ENCODE measurements around the gene PNPLA2.

Gene PNPLA2, protein sequence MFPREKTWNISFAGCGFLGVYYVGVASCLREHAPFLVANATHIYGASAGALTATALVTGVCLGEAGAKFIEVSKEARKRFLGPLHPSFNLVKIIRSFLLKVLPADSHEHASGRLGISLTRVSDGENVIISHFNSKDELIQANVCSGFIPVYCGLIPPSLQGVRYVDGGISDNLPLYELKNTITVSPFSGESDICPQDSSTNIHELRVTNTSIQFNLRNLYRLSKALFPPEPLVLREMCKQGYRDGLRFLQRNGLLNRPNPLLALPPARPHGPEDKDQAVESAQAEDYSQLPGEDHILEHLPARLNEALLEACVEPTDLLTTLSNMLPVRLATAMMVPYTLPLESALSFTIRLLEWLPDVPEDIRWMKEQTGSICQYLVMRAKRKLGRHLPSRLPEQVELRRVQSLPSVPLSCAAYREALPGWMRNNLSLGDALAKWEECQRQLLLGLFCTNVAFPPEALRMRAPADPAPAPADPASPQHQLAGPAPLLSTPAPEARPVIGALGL

DNA sequence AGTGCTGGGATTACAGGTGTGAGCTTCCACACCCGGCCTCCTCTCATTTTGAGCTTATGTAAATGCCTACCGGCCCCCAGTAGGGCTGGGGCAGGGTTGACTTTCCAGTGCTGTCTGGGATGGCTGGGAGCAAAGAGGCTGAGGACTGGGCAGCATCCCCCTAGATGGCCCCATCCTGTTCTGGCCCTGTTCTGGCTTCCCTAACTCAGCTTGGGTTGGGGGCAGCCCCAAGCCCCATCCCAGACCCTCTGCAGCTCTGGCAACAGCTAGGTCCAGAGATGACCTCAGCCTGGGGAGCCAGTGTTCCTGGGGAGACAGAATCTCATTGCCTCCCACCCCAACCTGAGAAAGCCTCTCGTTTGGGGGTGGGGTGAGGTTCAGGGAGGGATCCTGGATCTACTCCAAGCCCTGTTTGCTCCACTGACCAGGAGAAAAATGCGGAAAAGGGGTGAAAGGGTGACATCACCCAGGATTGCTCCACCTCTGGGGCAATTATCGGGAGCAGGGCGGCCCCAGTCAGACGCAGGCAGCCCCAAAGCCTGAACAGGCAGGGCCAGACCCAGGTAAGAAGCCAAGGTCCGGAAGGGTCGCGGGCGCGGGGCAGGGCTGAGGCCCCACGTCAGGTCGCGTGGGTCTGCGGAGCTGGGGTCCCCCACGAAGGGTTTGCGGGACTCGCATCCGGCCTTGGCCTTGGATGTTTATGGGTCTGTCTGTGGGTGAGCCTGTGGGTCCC is at the start of gene PNPLA2:
PNPLA2 (plus strand) TSS at position 519 of the 733 bp plus-strand sequence. CDS start 805 bp downstream, outside the sequence.
- no peak for DNase-seq

DNA sequence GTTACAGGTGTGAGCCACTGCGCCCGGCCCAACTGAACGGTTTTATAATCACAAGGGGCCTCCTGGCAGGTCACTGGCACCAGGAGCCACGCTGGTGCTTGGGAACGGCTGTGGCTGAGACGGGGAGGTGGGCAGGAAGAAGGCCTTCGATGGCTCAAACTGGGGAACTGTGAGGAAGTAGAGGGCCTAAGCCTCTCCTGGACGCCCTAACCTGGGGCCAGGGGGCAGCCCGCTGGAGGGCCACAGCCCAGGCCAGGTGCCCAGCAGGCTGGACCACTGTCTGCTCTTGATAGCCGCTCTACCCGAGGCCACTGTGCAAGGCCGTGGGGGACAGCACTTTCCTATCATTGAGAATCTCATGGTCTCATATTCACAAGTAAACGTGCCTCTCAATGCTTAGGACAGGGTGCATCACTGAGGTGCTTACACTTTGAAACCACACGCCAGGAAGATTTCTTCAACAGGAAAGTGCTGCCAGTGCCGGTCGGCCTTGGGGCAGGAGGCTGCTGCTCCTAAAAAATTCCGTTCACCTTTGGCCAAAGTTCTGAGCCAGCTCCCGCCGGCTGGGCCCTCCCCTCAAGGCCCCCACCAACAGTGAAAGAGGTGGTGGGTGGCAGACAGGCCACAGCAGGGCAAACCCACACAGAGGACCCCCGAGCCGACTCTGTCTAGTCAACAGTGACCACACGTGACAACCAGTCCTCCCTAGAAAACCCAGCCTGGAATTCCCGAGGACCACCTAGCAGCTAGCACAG is 48.6 kb upstream of the PNPLA2 start:
- no peak for DNase-seq

DNA sequence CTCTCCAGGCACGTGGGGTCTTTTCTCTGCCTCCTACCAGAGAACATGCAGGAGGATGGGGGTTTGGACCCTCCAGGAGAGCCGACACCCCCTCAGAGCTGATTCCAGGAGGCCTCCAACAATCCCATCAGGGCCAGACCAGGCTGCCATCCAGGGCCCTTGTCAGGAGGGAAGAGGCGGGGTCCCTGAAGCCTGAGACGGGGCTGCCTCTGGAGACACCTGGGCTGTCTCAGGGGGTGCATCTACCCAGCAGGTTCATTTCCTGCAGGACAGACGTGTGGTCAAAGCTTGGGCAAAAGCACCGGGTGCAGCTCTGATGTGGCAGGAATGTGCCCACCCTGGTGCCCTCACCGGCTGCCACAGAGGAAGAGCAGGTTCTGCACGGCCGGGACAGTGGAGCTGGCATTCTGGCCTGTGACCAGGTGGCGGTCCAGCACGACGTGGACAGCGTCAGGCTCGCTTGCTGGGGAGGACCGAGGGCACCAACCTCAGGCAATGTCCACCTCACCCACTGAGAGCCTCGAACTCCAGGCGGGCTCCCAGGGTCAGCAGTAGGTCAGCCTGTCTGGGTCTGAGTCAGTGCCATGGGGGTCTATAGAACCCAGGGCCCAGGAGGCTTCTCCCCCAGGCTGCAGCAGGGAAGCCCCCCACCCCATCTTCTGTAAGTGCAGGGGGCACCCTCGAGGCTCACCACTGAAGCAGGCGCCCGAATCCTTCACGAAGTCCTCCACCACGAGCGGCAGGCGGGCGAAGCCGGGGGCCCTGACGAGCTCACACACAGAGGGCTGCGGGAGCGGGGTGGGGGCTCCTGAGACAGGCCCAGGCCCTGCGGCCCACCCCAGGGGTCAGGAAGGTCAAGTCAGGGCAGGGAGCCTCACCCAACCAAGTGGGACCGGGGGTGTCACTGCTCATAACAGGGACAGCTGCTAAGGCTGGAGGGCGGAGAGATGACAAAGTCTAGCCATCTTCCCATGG is 47.8 kb upstream of the PNPLA2 start:
- no peak for DNase-seq

DNA sequence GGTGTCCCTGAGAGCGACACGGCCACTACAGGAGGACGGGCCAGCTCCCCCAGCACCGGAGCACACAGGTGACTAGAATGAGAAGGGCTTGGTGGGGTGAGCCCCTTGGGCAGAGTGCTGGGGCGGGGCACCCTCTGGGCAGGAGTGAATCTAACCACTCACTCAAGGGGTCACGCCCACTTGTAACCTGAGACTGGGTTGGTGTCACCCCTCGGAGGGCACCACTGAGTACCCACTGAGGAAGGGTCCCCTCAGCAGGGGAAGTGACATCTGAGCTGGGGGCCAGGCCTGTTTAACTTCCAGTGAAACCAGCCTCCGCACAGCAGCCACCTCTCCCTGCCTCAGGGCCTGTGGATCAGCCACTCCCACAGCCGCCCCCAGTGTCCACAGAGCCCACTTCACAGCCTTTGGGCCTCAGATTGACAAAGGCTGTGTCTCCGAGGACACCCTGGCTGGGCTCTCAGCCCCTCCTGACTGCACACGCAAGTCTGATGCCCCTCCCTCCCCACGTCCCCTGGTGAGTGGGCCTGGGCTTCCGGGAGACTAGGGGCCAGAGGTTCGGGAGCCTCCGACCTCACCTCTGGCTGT is 47.0 kb upstream of the PNPLA2 start:
- no peak for DNase-seq

DNA sequence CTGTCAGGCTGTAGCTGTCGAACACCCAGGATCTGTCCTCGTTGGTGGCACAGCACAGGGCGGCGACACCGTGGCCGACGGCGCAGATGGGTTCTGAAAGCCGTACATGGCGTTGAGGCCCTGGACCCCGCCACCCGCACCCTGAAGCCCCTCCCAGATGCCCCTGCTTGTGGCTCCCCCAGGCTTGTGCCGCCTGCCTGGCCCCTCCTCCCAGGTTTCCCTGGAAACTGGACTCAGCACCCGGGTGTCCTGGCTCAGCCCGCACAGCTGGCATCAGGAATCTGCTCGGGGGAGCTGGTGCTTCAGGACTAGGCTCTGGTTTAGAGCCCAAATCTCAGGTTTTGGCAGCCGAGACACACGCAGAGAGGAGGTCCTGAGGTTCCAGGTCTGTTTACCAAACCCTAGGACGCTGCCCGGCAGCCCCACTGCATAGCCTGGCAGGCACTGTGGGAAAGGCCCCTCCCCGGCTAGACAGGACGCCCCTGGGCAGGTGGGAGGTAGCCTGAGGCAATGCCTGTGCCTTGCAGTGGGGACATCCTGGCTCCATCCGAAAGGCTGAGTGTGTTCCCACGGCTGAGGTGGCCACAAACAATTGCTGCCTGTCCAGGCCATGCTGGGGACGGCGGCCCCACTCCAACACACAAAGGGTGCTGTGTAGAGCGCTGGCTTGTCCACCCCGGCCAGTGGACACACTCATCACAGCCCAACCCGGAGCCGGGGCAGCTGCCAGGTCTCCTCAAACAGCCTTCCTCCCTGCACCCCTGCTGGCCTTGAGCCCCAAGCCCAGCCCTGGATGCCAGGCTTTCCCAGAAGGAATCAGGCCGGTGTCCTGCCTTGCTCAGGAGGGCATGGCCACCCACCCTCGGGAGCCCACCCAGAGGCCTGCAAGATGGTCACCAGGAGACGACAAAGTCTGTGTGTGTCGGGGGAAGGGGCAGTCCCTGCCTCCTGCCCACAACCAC is 46.0 kb upstream of the PNPLA2 start:
- DNase-seq, result no peak

DNA sequence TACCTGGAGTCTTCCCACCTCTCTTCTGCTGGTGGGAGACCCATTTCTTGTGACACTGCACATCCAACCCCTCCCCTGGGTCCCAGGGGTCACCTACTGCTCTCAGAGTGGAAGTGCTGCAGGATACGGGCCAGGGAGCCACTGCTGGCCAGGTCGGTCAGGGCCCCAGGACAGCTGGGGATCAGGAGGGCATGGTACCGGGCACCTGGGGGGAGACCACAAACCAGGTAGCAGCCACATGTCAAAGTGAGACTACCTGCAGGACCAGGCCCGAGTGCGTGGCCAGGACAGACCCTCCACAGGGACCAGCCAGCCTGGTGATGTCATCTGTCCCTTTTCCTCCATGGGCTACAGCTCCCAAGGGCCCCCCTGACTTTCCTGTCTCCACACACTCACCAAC is 45.3 kb upstream of the PNPLA2 start:
- no peak for DNase-seq

DNA sequence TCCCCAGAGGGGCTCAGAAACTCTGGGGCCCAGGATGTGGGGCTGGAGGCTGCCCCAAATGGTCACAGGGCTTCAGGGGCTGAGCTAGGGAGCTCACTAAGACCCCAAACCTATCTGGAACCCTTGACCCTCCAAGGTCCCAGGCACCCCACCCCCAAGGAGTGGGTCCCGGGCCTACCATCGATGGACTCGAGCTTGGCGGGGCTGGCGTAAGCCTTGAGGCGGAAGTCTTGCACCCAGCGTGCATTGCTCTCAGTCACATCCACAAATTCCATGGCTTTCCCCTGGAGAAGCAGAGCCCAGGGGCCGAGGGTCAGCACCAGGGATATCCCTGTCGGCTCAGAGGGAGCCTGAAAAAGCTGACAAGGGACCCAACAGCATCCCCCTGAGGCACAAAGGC is 44.9 kb upstream of the PNPLA2 start:
- no peak for DNase-seq

DNA sequence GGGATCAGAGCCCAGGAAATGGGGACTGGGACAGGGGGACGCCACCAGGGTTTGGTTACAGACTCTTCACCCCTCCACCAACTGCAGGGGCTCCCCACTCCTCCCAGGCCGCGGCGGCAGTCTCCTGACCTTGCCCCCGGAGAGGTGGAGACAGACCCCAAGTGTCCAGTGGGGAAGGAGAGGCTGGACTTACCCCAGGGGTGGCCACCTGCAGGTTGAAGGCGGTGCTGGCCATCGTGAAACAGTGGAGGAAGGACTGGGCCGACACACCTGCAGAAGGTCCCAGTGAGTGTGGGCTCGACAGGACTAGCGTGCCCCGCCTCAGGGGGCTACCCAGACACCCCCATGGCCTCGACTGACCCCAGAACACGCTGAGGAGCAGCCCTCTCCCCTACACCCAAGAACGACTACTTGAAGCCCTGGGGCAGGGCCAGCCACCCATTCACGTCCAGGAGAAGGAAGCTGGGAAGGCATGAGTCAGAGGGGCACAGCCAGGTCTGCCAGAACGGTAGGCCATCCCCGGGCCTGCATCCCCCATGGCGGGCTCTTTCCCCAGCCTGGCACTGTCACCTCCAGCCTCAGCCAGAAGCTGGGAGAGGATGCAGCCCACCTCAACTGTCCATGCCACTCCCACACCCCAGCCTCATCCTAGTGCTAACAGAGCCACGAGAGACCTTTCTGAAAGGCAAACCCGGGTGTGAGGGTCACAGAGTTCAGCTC is 43.7 kb upstream of the PNPLA2 start:
- no peak for DNase-seq

DNA sequence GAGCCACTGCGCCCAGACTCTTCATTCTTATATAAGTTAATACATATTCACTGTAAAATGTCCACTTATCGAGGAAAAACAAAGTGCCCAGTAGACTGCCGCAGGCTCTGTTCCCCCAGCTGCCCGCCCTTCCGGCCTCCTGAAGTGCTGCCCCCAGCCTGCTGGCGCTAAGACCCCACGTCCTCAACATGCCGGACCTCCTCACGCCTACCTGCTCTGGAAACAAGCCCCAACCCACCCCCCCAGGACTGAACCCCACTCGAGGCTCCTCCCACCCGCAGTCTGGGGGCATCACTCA is 42.5 kb upstream of the PNPLA2 start:
- no peak for DNase-seq

DNA sequence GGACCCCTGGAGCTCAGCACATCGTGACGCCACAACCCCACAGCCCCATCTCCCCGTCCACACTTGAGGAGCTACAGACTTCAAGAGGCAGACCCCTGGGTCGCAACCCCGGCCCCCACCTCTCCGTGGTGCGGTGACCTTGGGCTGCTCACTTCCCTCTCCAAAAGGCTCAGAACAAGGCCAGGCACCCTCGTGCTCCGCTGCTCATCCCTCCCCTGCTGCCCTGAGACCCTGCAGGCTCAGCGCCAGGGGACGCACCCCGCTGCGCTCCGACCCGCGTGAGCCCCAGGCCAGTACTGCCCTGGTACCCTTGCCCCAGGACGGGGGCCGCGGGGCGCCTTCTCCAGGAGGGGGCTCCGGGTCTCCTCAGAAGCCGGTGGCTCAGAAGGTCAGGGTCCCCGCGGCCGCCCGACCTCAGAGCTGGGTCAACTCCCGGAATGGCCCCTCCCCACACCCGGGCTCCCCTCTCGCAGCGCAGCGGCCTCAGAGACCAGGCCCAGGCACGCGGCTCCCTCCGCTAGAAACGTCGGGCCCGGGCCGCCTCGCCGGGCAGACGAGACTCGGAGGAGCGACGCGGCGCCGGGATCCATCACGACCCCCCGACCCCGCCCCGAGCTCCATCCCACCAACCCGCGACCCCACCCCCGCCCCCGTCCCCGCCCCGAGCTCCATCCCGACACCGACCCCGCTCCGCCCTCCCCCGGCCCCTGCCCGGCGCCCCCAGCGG is 42.0 kb upstream of the PNPLA2 start:
- DNase-seq, result no peak

DNA sequence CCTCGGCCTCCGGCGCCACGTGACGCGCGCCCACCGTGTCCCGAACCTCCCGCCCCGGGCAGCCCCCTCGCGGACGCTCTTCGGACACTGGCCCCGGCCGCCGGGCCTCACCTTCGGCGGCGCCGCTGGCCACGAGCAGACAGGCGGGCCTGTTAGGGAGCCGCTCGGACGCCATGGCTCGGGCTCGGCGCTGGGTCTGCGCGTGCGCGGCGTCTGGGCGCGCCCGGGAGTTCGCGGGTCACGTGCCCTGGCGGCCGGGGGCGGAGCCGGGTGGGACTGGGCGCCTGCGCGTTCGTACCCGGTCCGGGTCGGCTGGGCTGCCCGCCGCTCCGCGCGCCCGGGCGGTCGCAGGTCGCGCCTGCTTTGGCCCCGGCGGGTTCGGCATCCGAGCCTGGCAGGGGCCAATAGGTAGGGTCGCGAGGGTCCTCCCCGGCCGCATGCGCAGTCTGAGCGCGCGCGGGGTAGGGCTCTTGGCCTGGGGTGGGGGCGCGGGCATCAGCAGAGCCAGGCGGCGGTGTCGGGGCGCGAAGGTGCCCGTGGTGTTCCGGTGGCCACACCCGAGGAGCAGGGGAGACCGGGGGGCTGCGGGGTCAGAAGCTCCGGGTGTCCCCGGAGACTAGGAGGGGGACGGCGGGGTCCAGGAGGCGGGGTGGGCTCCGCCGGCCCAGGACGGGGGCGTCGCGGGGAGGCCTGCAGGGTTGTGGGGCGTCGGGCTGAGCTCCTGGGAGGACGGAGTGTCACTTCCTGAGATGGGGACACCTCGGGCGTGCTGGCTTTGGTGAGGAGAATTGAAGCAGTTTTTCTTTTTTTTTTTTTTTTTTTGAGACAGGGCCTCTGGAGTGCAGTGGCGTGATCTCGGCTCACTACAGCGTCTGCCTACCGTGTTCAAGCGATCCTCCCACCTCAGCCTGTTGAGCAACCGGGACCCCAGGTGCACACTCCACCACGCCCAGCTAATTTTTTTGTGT is 41.1 kb upstream of the PNPLA2 start, which contains the start of gene GATD1:
GATD1 (minus strand) TSS at position 200 of the 968 bp plus-strand sequence; CDS start at position 175, 25 bp downstream.
- DNase-seq, result peak; percentile 97

DNA sequence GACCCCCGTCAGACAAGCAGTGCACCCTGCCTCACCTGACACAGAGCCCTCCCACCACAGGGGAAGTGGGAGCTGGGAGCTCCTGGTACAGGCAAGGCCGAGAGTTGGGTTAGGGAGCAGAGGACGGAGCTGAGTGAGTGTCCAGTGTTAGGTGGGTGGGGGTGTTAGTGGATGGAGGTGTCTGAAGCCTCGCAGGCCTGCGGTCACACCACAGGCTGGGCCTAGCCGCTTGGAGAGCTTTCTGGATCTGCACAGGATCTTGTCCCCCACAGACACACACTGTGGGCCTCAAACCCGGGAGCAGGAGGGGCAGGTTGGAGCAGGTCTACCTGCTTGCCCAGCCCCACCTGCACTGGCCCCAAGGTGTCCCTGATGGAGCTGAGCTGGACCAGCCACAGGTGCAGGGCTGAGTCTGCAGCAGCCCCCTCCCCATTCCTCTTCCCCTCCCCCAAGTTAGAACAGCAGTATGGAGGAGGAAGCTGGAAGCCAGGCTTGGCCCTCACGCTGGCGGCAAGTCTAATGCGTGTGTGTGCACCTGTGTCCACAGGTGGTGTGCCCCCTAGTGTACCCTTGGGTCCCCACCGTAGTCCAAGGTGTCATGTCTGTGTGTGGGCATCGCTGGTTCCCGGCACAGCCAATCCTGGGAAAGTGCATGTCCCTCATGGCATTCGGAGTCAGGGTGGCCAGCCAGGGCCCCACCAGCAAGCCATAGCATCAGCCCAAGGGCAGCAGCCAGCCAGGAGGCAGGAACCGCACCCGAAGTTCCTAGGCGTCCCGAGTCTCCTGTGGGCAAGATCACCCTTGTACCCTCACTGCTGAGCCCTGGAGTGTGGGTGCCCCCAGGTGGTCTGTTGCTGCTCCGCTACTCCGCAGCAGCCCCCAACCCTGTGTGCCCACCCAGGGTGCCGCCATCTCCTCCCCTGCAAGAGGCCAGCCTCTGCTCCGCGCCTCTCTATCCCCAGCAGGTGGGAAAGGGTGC is 39.4 kb upstream of the PNPLA2 start:
- DNase-seq, result no peak

DNA sequence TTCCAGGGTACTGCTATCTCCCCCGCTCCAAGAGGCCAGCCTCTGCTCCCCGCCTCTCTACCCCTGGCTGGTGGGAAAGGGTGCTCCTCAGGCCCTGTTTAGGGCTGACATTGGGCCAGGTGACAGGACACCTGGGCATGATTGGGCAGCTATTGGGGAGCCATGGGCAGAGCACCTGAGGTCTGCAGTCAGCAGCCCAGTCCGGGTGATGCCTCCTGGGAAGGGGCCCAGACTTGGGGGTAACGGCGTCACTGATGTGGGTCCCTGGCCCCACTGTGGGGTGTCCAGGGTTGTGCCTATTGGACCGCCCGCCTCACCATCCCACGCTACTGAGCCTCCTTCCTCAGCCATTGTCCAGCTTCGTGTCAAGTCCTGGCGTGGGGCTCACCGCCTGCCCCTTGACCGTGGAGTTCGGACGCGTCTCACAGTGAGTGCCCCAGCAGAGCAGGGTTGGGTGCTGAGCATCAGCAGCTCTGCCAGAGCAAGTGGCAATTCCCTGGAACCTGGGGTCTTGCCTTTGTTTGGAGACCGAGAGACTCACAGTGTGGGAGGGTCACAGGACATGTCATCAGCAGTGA is 38.7 kb upstream of the PNPLA2 start:
- DNase-seq, result no peak

DNA sequence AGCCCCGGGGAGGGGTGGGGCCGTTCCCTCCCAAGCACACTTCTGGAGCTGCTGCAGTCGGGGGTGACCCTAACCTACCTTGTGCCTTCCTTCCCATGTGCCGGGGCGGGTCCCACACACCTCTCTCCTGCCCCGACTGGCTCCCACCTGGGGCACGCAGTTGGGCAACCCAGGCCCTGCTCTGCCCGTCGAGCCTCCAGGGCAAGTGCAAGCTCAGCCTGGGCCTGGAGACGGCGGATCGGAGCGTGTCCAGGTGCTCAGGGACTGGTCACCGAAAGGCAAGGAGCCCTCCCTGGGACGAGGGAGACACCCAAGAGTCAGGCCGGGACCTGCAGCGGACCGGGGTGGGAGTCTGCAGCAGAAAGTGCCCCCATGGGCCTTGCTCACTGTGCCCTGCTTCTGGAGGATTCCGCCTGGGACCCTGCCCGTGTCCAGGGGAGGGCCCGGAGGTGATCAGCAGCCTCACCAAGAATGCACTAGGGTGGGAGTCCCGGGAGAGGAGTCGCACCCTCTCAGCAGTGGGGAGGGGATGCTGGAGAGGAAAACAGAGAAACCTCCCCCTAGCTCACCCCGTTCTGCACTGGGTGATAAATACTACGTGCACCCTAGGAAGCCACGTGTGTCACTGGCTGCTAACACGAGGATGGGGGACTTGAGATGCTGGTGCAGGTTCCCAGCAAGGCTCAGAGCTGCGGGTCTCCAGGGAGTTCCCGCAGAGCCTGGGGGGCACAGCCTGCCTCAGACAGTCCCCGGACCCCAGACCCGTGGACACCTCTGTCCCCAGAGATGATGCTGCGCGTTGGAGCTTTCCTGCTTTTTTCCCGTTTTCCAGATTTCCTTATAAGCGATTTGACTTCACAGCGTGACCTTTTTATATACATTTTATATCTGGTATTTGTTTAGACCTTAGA is 36.2 kb upstream of the PNPLA2 start:
- no peak for DNase-seq

DNA sequence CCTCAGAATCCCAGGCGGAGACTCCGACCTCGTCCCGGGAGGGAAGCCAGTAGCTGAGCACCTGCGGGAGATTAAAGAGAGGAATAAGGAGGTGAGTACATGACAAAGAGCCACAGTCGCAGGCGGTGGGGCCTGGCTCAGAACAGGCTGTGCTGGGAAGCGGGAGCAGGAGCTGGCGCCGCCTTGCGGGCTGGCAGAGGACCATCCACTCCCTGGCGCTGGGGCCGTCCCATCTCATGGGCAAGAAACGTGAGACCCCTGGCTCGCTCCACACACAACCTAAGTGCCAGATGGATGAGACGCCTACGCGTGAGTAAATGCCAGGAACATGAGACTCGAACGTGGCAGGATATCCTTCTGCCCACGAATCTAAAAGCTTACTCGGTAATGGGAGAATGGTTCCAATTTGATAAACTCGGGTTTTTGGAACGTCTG is 35.1 kb upstream of the PNPLA2 start:
- DNase-seq, result no peak

Data from stimulated activated CD4-positive, alpha-beta T cell treated with anti-CD3 and anti-CD28 coated beads, Interleukin-15, amount 100 ng/mL, for 24 hours (primary cell).